GM21723 (cell line): ENCODE results near the gene CES5A.
"Not testable (repeated sequence)": the region's sequence is repeated elsewhere in the genome, so short reads cannot be mapped to it uniquely, and the experiment has no call there.

Experiments
- ATAC-seq: cut with Tn5 transposase; IDR thresholded peaks from one replicate; pipeline ENCODE4 v1.9.1; 2021; ENCODE audit warnings: mild to moderate bottlenecking, moderate library complexity; ENCODE audit not compliant: unreplicated experiment

The CES5A gene, protein sequence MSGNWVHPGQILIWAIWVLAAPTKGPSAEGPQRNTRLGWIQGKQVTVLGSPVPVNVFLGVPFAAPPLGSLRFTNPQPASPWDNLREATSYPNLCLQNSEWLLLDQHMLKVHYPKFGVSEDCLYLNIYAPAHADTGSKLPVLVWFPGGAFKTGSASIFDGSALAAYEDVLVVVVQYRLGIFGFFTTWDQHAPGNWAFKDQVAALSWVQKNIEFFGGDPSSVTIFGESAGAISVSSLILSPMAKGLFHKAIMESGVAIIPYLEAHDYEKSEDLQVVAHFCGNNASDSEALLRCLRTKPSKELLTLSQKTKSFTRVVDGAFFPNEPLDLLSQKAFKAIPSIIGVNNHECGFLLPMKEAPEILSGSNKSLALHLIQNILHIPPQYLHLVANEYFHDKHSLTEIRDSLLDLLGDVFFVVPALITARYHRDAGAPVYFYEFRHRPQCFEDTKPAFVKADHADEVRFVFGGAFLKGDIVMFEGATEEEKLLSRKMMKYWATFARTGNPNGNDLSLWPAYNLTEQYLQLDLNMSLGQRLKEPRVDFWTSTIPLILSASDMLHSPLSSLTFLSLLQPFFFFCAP

GRCh38 chr16:55875273-55875672 lies at the start of gene CES5A:
Gene CES5A, minus strand, starts transcription at chr16:55875373. Its CDS starts 152 bp downstream, at chr16:55875221.
- ATAC-seq = no peak

GRCh38 chr16:55922662-55923061 lies 47.5 kb upstream of the CES5A start:
- ATAC-seq = no peak

DNA sequence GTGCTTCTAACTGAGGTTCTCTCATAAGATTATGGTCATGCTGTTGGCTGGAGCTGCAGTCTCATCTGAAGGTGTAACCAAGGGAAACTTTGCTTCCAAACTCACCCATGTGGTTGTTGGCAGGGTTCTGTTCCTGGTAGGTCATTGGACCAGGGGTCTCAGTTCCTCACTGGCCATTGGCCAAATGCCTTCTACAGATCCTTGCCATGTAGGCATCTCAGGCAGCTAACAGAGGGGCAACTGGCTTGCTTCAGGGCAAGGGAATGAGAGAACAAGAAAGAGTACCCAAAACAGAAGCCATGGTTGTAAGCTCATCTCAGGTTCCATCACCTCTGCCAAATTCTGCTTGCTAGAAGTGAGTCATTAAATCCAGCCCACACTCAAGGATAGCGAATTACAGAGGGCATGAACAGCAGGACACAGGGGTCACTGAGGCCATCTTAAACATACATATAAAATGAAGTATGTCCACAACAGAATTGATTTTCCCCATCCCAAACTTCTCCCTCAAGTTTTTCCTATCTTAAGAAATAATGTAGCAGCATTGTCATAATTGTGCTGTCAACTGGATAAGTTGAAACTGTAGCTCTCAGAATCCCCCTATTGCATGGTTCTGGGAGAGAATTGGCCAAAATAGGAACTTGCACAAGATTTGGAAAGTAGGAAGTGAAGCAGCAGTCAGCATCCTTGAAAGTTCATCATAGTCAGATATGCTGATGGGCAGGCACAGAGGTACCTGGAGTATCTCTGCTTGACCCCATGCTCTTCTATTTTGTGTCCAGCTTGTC lies 42.4 kb upstream of the CES5A start:
- no peak for ATAC-seq

- no peak for ATAC-seq
Observed at GRCh38 chr16:55915096-55915827, 40.1 kb upstream of the CES5A start.

DNA sequence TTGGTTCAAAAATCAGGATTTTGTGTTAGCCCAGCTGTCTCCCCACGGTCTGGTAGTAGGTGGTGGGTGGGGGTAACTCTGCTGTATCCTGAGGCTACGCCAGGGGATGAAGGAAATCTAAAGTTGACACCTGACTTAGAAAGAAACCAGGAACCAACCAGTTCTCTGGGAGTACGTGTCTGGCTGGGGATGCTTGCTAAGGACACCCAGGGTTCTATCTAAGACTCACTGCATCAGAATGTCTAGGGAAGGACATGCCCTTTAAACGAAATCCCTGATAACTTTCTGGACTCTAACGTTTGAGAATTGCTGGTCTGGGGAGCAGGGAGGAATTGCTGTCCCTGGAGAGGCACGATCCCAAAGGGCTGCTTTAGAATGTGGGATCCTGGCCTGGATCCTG lies 39.2 kb upstream of the CES5A start:
- ATAC-seq = no peak

DNA sequence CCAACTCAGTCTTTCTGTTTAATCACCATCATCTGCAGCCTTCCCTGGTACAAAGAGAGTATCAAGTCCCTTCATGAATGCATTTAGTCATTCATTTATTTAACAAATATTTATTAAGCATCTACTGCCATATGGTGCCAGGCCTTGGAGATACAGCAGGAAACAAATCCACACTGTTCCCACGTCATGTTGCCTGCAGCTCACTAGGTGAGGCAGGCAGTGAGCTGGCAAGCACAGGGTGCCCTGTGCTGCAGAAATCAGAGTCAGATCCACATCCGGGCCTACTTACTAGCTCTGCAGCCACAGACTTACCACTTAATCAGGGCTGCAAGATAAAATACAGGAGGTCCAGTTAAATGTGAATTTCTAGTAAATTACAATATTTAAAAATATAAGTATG lies 38.5 kb upstream of the CES5A start:
- no peak for ATAC-seq

DNA sequence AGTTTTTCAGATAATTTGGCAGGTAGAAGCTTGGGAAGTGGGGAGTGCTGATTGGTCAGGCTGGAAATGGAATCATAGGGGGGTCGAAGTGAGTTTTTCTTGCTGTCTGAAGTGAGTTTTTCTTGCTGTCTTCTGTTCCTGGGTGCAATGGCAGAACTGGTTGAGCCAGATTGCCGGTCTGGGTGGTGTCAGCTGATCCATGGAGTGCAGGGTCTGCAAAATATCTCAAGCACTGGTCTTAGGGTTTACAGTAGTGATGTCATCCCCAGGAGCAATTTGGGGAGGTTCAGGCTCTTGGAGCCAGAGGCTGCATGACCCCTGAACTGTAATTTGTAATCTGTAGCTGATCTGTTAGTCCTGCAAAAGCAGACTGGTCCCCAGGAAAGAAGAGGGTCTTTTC lies 37.9 kb upstream of the CES5A start:
- not testable (repeated sequence) for ATAC-seq

GRCh38 chr16:55912022-55912421 lies 36.8 kb upstream of the CES5A start:
- ATAC-seq = no peak

DNA sequence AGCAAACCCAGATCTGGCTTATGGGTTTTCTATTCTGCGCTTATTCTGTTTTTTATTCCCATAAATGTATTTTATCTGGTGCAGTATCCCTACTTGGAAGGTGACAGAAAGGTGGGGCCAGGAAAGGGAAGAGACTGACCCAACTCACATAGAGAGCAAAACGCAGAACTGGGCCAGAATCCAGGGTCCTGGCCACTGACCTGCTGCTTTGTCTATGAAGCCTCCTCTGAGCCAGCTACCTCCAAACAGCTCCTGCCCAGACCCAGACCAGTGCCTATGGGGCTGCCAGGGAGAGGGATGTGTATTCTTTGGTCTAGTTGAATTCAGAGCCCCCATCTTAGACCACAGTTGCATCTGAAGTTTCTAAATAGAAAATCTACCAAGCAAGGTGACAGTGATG lies 36.4 kb upstream of the CES5A start:
- ATAC-seq = no peak

DNA sequence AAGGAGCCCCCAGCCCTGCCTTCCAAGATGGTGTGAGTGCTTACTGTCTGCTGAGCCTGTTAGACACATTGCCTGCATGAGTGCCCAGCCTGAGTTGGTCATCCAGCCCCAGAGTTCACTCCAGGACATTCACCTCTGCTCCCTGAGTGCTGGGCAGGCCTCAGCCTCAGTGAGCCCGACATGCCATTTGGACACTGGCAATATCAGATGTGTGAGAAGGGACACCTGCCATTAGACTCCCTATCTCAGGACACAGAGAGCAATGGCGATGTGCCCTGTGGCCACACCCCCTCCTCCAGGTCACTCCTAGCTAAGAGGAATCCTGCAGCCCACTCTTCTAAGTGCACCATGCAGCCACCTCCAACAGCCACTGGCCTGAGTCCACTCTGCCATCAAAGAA lies 34.7 kb upstream of the CES5A start:
- ATAC-seq = no peak

- ATAC-seq = no peak
Observed at GRCh38 chr16:55908641-55909040, 33.5 kb upstream of the CES5A start.

DNA sequence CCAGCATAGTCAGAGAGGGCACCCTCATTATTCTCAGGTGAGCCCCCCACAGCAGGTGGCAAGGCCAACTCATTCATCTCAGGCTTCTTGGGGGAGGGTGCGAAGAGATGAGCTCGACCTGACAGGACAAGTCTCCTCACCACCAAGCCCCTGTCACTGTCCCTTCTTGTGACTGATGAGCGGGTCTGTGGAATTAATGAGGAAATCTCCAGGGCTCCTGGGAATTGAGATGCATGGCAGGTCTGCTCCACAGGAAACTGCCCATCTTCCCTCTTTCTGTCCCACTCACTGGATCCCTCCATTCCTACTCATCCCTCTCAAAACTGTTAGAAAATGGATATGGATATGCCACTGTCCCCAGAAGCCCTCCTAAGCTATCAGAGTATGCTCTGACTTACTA lies 32.5 kb upstream of the CES5A start:
- no peak for ATAC-seq

DNA sequence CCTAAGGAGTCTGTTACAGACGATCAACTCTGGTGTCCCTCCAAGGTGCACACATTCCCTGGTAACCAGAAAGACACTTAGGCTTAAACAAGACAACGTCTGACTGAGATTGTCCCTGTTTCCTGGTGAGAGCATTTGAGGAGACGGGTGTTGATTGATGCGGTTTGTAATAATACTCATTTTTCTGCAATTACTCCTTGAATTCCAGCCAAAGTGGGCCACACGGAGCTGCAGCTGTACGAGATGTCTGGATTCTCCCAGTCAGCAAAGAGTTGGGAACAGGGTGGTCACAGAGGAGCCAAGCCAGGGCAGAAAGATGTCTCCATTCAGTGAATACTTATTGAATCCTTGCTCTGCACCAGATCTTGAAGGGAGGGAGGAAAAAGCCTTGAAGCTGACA lies 30.9 kb upstream of the CES5A start:
- ATAC-seq = no peak

DNA sequence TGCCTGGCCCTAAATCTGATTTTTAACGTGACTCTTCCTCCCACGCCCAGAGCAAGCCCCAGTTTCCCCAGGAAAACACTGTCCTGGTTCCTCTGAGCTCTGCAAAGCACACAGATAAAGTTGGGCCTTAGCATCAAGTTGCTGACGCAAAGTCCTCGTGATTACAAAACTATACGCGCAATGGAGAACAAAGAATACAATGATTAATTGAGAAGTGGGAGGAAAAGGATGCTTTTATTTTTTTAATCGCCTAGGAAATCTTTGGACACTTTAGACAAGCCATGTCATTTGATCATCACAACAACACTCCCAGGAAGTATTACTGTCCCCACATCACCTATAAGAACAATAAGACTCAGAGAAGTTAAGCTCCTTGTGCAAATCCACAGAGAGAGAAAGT lies 30.5 kb upstream of the CES5A start:
- no peak for ATAC-seq

GRCh38 chr16:55901566-55902217 lies 26.5 kb upstream of the CES5A start:
- ATAC-seq = no peak

DNA sequence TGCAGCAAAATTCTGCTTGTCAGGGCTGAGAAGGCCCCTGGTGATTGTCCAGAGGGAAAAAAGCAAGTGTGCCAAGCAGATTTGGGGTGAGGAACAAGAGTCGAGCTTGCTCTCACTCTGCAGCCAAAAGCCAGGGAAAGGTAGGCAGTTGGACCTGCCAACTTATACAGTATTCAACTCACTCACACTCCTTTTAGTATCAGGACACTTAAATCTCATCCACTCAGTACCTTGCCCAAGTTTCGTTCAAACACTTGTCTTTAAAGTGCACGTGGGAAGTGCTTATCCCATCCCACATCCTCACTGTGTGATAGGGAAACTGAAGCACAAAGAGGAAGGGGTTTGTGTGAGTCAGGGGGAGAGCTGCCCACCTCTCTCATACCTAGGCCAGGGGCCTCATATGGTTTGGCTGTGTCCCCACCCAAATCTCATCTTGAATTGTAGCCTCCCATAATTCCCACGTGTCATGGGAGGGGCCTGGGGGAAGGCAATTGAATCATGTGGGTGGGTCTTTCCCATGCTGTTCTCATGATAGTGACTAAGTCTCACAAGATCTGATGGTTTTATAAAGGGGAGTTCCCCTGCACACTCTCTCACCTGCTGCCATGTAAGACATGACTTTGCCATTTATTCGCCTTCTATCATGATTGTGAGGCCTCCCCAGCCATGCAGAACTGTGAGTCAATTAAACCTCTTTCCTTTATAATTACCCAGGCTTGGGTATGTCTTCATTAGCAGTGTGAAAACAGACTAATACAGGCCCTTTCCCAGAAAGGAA lies 25.6 kb upstream of the CES5A start:
- ATAC-seq = no peak

GRCh38 chr16:55899857-55900256 lies 24.7 kb upstream of the CES5A start:
- ATAC-seq = no peak

DNA sequence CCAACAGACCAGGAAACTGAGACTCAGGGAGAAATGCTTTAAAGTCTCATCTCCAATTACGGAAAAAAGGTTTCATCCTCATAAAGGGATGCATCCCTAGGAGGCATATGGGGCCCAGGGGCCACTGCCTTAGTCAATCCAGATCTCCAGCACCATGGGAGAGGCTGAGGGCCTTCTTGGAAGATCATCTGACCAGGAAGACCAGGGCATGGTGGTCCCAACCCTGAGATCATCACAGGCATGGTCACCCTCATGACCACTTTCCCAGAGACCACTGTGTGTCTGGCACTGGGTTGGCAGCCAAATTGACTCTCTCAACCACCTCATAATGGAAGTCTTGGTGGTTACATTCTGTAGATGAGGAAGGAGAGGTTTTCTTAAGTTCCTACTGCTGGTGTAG lies 23.4 kb upstream of the CES5A start:
- no peak for ATAC-seq

DNA sequence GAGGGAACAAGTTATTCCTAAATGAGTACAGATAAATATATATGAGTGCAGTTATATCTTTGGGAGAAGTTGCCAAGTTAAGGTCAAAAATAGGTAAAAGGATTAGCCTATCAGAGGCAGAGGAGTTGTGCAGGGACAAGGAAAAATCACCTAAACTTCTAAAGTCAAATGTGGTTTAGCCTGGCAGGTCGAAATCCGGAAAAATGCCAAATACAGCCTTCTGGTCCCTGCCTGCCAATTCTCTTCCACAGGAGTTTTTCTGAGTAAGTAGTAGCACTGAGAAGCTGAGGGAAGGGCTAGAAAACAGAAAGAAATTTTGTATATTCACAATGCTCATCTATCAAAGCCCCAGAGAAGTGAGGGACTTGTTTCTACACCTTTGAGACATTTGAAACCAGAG lies 17.6 kb upstream of the CES5A start:
- no peak for ATAC-seq

DNA sequence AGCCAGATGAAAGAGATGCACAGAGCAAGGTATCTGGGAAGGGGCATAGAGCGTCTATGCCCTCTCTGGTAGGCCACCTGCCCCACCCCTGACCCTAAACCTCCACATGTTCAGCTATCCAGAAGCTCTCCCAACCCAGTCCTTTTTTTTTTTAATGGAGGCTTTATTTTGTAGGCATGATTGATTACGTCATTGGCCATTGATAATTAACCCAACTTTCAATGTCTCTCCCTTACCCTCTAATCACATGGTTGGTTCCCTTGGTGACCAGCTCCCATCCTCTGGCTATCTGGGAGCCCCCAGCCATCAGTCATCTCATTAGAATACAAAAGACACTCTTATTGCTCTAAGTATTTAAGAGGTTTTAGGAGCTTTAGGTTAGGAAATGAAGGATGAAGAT lies 14.3 kb upstream of the CES5A start:
- ATAC-seq = no peak
